SU-DHL-6 (cell line): ENCODE results near the gene CAPN8.

ENCODE experiments used
- H2AFZ ChIP-seq: fragments of 200-600 bp; sonication (generic); 2 replicates; pipeline ENCODE4 v1.6.1; 2014; ENCODE audit warnings: low read depth, mild to moderate bottlenecking, moderate library complexity, mixed read lengths, antibody characterized with exemption, low read length; ENCODE audit not compliant: severe bottlenecking
- H3F3A ChIP-seq: fragments of 200-600 bp; shearing (Covaris generic); 2 replicates; pipeline ENCODE4 v1.6.0; 2016; ENCODE audit warnings: antibody characterized with exemption, mild to moderate bottlenecking; ENCODE audit not compliant: insufficient read depth
- H3K27ac ChIP-seq: fragments of 200-600 bp; sonication (generic); 2 replicates; pipeline ENCODE4 v1.5.1; 2016; ENCODE audit warnings: low read depth, mild to moderate bottlenecking, low read length, moderate library complexity, mixed read lengths
- H3K27me3 ChIP-seq: fragments of 200-600 bp; sonication (generic), shearing (Covaris generic); 2 replicates; pipeline ENCODE4 v1.6.0; 2014; ENCODE audit warnings: mild to moderate bottlenecking, low read length
- H3K36me3 ChIP-seq: fragments of 200-600 bp; sonication (generic); 2 replicates; pipeline ENCODE4 v1.6.1; 2014; ENCODE audit warnings: mild to moderate bottlenecking, low read length, mixed read lengths
- H3K4me2 ChIP-seq: fragments of 300-600, 200-600 bp; shearing (Covaris generic), sonication (generic); 2 replicates; pipeline ENCODE4 v1.6.0; 2014; ENCODE audit warnings: low read length, low read depth, mild to moderate bottlenecking; ENCODE audit not compliant: poor library complexity, severe bottlenecking
- H3K4me3 ChIP-seq: fragments of 200-600 bp; sonication (generic); 2 replicates; pipeline ENCODE4 v1.5.1; 2014; ENCODE audit warnings: antibody characterized with exemption, low read length, mild to moderate bottlenecking, mixed read lengths; ENCODE audit not compliant: insufficient read depth, poor library complexity, severe bottlenecking
- H3K79me2 ChIP-seq: fragments of 200-600 bp; sonication (generic); 2 replicates; pipeline ENCODE4 v1.6.1; 2014; ENCODE audit warnings: mild to moderate bottlenecking, low read length, moderate library complexity; ENCODE audit not compliant: insufficient read depth
- H3K9ac ChIP-seq: fragments of 200-600 bp; sonication (generic); 2 replicates; pipeline ENCODE4 v1.7.0; 2014; ENCODE audit warnings: mild to moderate bottlenecking, low read length
- H3K9me2 ChIP-seq: fragments of 200-600 bp; sonication (generic); replicated peaks from 2 replicates; pipeline ENCODE4 v1.6.1; 2014; ENCODE audit warnings: low read length; ENCODE audit not compliant: insufficient read depth
- H3K9me3 ChIP-seq: fragments of 200-600 bp; sonication (generic); 2 replicates; pipeline ENCODE4 v1.6.1; 2014; ENCODE audit warnings: low read length, mixed read lengths; ENCODE audit not compliant: insufficient read depth
- H4K20me1 ChIP-seq: fragments of 200-600 bp; sonication (generic); 2 replicates; pipeline ENCODE4 v1.6.1; 2014; ENCODE audit warnings: low read depth, mild to moderate bottlenecking, antibody characterized with exemption, low read length, moderate library complexity, mixed read lengths
- EZH2phosphoT487 ChIP-seq: fragments of 200-600 bp; sonication (generic), shearing (Covaris generic); conservative IDR thresholded peaks from 2 replicates; pipeline ENCODE4 v1.6.1; 2018; ENCODE audit warnings: mild to moderate bottlenecking, antibody characterized with exemption, low read length, moderate library complexity, mixed read lengths
- TF ChIP-seq, protein P1 (sequence below): fragments of 200-600 bp; sonication (generic); IDR thresholded peaks from one replicate; pipeline ENCODE4 v1.5.1; 2017; ENCODE audit warnings: antibody characterized with exemption, mild to moderate bottlenecking, low read length, moderate library complexity; ENCODE audit not compliant: insufficient read depth, poor library complexity, severe bottlenecking

The CAPN8 gene

DNA sequence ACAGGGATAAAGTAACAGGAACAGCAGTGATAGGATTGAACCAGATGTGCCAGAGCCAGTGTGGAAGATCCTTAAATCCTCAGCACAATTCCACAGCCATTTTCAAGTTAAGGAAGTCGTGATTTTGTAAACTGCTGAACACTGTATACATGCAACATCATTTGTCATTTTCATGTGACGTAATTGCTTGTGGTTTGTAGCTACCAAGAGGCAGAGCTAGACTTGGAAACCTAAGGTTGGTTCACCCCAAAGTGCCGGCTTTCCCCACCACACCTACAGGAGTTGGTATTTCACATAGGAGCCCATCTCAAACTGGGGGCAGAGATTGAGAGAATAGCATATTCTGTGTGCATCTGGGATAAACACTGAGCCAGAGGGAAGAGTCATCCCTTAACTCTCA lies 113.9 kb downstream of the CAPN8 start:
- H3K27ac ChIP-seq = no peak overlapping the region
- H4K20me1 ChIP-seq = no peaks in the 10 kb centered on the region
- no peaks in the 10 kb centered on the region for H3K36me3 ChIP-seq
- no peaks in the 10 kb centered on the region for H3K9me3 ChIP-seq
- H3K9me2 ChIP-seq = no peaks in the 10 kb centered on the region
- no peak overlapping the region for H2AFZ ChIP-seq
- no peak overlapping the region for H3K4me2 ChIP-seq
- H3K9ac ChIP-seq = no peak overlapping the region
- H3K27me3 ChIP-seq = 0 out of 2 replicates have a peak, but pooled peaks cover 3% of the 10 kb centered on the region
- no peaks in the 10 kb centered on the region for H3K79me2 ChIP-seq
- TF ChIP-seq, protein P1, sequence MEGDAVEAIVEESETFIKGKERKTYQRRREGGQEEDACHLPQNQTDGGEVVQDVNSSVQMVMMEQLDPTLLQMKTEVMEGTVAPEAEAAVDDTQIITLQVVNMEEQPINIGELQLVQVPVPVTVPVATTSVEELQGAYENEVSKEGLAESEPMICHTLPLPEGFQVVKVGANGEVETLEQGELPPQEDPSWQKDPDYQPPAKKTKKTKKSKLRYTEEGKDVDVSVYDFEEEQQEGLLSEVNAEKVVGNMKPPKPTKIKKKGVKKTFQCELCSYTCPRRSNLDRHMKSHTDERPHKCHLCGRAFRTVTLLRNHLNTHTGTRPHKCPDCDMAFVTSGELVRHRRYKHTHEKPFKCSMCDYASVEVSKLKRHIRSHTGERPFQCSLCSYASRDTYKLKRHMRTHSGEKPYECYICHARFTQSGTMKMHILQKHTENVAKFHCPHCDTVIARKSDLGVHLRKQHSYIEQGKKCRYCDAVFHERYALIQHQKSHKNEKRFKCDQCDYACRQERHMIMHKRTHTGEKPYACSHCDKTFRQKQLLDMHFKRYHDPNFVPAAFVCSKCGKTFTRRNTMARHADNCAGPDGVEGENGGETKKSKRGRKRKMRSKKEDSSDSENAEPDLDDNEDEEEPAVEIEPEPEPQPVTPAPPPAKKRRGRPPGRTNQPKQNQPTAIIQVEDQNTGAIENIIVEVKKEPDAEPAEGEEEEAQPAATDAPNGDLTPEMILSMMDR = no peak
- no peak for TF ChIP-seq EZH2phosphoT487
- H3F3A ChIP-seq = no peaks in the 10 kb centered on the region
- H3K4me3 ChIP-seq = no peak overlapping the region

DNA sequence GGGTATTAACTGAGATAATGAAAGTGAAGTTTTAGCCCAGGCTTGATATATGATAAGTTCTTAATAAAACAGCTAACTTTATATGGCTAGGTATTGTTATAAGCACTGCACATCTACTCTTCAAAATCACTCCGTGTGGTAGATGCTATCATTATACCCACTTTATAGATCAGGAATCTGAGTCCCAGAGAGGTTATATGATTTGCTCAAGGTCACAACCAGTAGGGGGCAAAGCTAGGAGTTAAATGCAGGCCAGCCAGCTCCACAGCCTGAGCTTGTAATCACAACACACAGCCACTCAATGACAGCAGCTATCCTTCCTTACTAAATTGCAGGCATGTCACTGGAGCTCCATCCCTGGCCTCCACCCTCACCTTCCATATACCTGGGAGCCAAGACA lies 115.8 kb downstream of the CAPN8 start:
- Histone ChIP-seq H3K4me2 (no peak overlapping the region), H3K36me3 (no peaks in the 10 kb centered on the region), H3K27ac (no peak overlapping the region), H3K79me2 (no peaks in the 10 kb centered on the region), H2AFZ (no peak overlapping the region), H3K9ac (no peak overlapping the region), H3F3A (no peaks in the 10 kb centered on the region), H3K9me3 (no peaks in the 10 kb centered on the region), H3K9me2 (no peaks in the 10 kb centered on the region), H3K4me3 (no peak overlapping the region), H4K20me1 (no peaks in the 10 kb centered on the region), H3K27me3 (0 out of 2 replicates have a peak, but pooled peaks cover 3% of the 10 kb centered on the region)
- TF ChIP-seq, protein P1 = no peak
- TF ChIP-seq EZH2phosphoT487 = no peak

DNA sequence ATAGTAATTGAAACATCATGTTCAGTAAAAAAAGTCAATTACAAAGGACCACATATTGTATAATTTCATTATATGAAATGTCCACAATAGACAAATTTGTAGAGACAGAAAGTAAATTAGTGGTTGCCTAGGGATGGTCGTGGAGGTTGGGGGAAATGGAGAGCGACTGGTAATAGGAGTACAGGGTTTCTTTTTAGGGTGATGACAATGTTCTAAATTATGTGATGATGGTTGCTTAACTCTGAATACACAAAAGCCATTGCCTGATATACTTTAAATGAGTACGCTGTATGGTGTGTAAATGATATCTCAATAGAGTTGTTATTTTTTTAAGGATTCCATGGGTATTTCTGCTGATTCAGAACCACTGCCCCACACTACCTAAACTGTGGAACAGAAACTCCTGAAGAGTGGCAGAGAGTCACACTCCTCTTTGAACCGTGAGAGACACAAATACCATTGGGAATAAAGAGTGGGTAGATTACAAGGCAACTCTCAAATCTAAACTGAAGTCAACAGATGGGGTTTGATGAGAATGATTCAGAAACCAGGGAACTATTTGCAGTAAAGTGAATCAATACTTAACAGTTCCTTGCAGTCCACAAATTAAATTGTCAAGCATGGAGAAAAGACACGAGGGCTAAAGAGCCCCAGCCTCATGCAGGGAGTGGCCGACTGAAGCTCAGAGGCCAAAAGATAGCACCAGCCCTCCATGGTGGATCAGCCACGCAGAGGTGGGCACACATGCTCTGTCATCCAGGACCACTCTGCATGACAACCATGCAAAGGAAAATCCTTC lies 118.0 kb downstream of the CAPN8 start:
- no peaks in the 10 kb centered on the region for H4K20me1 ChIP-seq
- H3K9me3 ChIP-seq = no peaks in the 10 kb centered on the region
- H3K27ac ChIP-seq = no peak overlapping the region
- H2AFZ ChIP-seq = no peak overlapping the region
- H3K4me2 ChIP-seq = no peak overlapping the region
- no peak overlapping the region for H3K4me3 ChIP-seq
- H3K9me2 ChIP-seq = no peaks in the 10 kb centered on the region
- no peaks in the 10 kb centered on the region for H3K79me2 ChIP-seq
- 0 out of 2 replicates have a peak, but pooled peaks cover 3% of the 10 kb centered on the region for H3K27me3 ChIP-seq
- H3F3A ChIP-seq = no peaks in the 10 kb centered on the region
- TF ChIP-seq, protein P1 = no peak
- no peak for TF ChIP-seq EZH2phosphoT487
- no peak overlapping the region for H3K9ac ChIP-seq
- H3K36me3 ChIP-seq = no peaks in the 10 kb centered on the region
